Endothelial cell of umbilical vein (primary cell): ENCODE results near the gene TLE4. TPM values are rescaled to one million over a fixed set of nuclear protein-coding genes. Genes with fewer than 3 reads are reported as not detected.

Source experiments
- BruUV-seq: library from RNA; stranded (reverse); fragments of 400-500 nt; replicated peaks from 2 replicates; lab custom pipeline; 2021; lab: Mats Ljungman, UMichigan
- CTCF ChIA-PET: fragments of 300-600, 350-600 bp; sonication (Branson Sonifier 250); formaldehyde crosslinking; loops from one replicate; lab custom pipeline; 2021; ENCODE audit warnings: antibody characterized with exemption, inconsistent platforms; lab: Charles Lee
- POLR2A ChIA-PET: fragments of 300-600, 350-600 bp; sonication (Branson Sonifier 250); formaldehyde crosslinking; loops from one replicate; lab custom pipeline; 2021; ENCODE audit warnings: antibody characterized with exemption, inconsistent platforms; lab: Charles Lee
- DNase-seq: peaks from one replicate; pipeline ENCODE4 v3.0.0-alpha.2; 2011; ENCODE audit warnings: low read depth, low spot score
- FAIRE-seq: peaks from 2 replicates; lab custom pipeline; 2011; peaks lifted over from hg19 to GRCh38; lab: Jason Lieb, UNC
- H2AFZ ChIP-seq: 2 replicates; pipeline ENCODE4 v1.6.0; 2012; ENCODE audit warnings: low read depth, low read length, control low read depth, inconsistent platforms
- H3K27ac ChIP-seq: 2 replicates; pipeline ENCODE4 v1.5.1; 2011; ENCODE audit warnings: low read depth, mild to moderate bottlenecking, control low read depth, low read length, moderate library complexity; ENCODE audit not compliant: insufficient read depth
- H3K27me3 ChIP-seq, 2 experiments: 2 replicates each; pipeline versions ENCODE4 v1.6.0 to v1.6.1; 2011; ENCODE audit warnings: low read length in 2 of 2, mixed read lengths in 1 of 2; ENCODE audit not compliant: control insufficient read depth in 2 of 2, insufficient read depth in 2 of 2
- H3K36me3 ChIP-seq, 2 experiments: 2 replicates in 1 of 2; 3 replicates in 1 of 2; pipeline ENCODE4 v1.5.1; 2011; ENCODE audit warnings: low read length in 2 of 2, mild to moderate bottlenecking in 1 of 2, moderate library complexity in 1 of 2; ENCODE audit not compliant: control insufficient read depth in 2 of 2, insufficient read depth in 2 of 2; ENCODE audit errors: extremely low read depth in 1 of 2
- H3K4me1 ChIP-seq: 3 replicates; pipeline ENCODE4 v1.5.1; 2011; ENCODE audit warnings: mild to moderate bottlenecking, low read length; ENCODE audit not compliant: control insufficient read depth, insufficient read depth; ENCODE audit errors: extremely low read depth
- H3K4me2 ChIP-seq: 2 replicates; pipeline ENCODE4 v1.6.1; 2011; ENCODE audit warnings: low read length, control low read depth, mixed read lengths; ENCODE audit not compliant: insufficient read depth
- H3K4me3 ChIP-seq, 3 experiments: fragments of 200-600 bp in 1 of 3; sonication (generic), shearing (Covaris generic) in 1 of 3; replicated peaks in 1 of 3; 2 replicates each; pipeline ENCODE4 v1.5.1; 2011 to 2016; ENCODE audit warnings: control low read depth in 3 of 3, low read length in 3 of 3, mild to moderate bottlenecking in 2 of 3, inconsistent platforms in 1 of 3, low read depth in 1 of 3, moderate library complexity in 1 of 3; ENCODE audit not compliant: insufficient read depth in 1 of 3
- H3K79me2 ChIP-seq: 2 replicates; pipeline ENCODE4 v1.6.0; 2012; ENCODE audit warnings: low read length, inconsistent platforms; ENCODE audit not compliant: control insufficient read depth, insufficient read depth
- H3K9ac ChIP-seq: replicated peaks from 2 replicates; pipeline ENCODE3; 2011; ENCODE audit warnings: low read length, control low read depth; ENCODE audit not compliant: insufficient read depth; ENCODE audit errors: extremely low read depth
- H3K9me1 ChIP-seq: replicated peaks from 3 replicates; pipeline ENCODE4 v1.6.0; 2011; ENCODE audit warnings: mild to moderate bottlenecking, low read length; ENCODE audit not compliant: control insufficient read depth, insufficient read depth; ENCODE audit errors: extremely low read depth
- H3K9me3 ChIP-seq: replicated peaks from 2 replicates; pipeline ENCODE4 v1.5.1; 2012; ENCODE audit warnings: low read length, inconsistent platforms; ENCODE audit not compliant: control insufficient read depth, insufficient read depth
- H4K20me1 ChIP-seq: replicated peaks from 2 replicates; pipeline ENCODE3; 2011; ENCODE audit warnings: mild to moderate bottlenecking, low read length; ENCODE audit not compliant: control insufficient read depth, insufficient read depth; ENCODE audit errors: extremely low read depth
- CTCF ChIP-seq, 2 donors: IDR thresholded peaks; 1 replicate in 1 of 2; 2 replicates in 1 of 2; pipeline ENCODE4 v1.5.1; 2011; ENCODE audit warnings: low read length in 2 of 2, mild to moderate bottlenecking in 2 of 2, moderate library complexity in 2 of 2, control low read depth in 1 of 2, inconsistent platforms in 1 of 2, low read depth in 1 of 2; ENCODE audit not compliant: insufficient read depth in 1 of 2; ENCODE audit errors: extremely low read depth in 1 of 2
- EZH2 ChIP-seq: IDR thresholded peaks from 2 replicates; pipeline ENCODE4 v1.6.1; 2012; ENCODE audit warnings: borderline replicate concordance, low read depth, mild to moderate bottlenecking, moderate library complexity, low read length, inconsistent platforms; ENCODE audit not compliant: severe bottlenecking
- FOS ChIP-seq: IDR thresholded peaks from 2 replicates; pipeline ENCODE4 v1.6.1; 2011; ENCODE audit warnings: mild to moderate bottlenecking, low read length, moderate library complexity, borderline replicate concordance; ENCODE audit not compliant: insufficient read depth
- GATA2 ChIP-seq: IDR thresholded peaks from 2 replicates; pipeline ENCODE4 v1.7.0; 2011; ENCODE audit warnings: low read depth, mild to moderate bottlenecking, moderate library complexity, mixed read lengths, low read length; ENCODE audit not compliant: insufficient read length, insufficient read depth
- JUN ChIP-seq: IDR thresholded peaks from 2 replicates; pipeline ENCODE4 v1.6.1; 2011; ENCODE audit warnings: borderline replicate concordance, low read depth; ENCODE audit not compliant: insufficient read length, insufficient read depth
- MAX ChIP-seq: IDR thresholded peaks from 2 replicates; pipeline ENCODE4 v1.6.1; 2011; ENCODE audit not compliant: insufficient read depth, insufficient read length
- MYC ChIP-seq: IDR thresholded peaks from one replicate; pipeline ENCODE4 v1.6.1; 2011; ENCODE audit warnings: mild to moderate bottlenecking, low read depth, low read length
- POLR2A ChIP-seq: IDR thresholded peaks from 2 replicates; pipeline ENCODE4 v1.6.1; 2012; ENCODE audit warnings: low read depth, mild to moderate bottlenecking, control low read depth, low read length
- POLR2AphosphoS5 ChIP-seq: IDR thresholded peaks from 2 replicates; pipeline ENCODE4 v1.6.1; 2012; ENCODE audit warnings: low read depth, mild to moderate bottlenecking, control low read depth, low read length, moderate library complexity; ENCODE audit not compliant: insufficient read depth
- dilution Hi-C: fragments of 300-500 bp; cut with MboI; formaldehyde crosslinking; loops from one replicate; pipeline ENCODE4 v1.15.0; 2019; ENCODE audit warnings: low sequenced_read_pairs; ENCODE audit not compliant: extremely low pct_ligation_motif_present
- intact Hi-C: fragments of 100-400 bp; cut with micrococcal nuclease; formaldehyde crosslinking; loops from one replicate; pipeline ENCODE4 v1.10.0; 2022
- polyA plus RNA-seq, 4 experiments: library from polyadenylated mRNA; depleted of rRNA in 3 of 4; stranded (reverse) in 3 of 4; unstranded in 1 of 4; fragments of >200 nt; gene quantifications; 2 replicates each; pipeline versions ENCODE4 v1.2.1 to v1.2.3, GENCODE V29; 2011 to 2012; ENCODE audit warnings: missing spikeins in 1 of 4
- total RNA-seq: library from RNA; stranded (reverse); gene quantifications from 2 replicates; pipeline ENCODE4 v1.2.3, GENCODE V29; 2021

The TLE4 gene
- total and polyA plus RNA-seq, 2 donors (not counting 3 experiments of a cell fraction or from before 2014, with no cell fraction given) = 31.4 to 32.3 TPM

- H2AFZ ChIP-seq = no peak overlapping the region
- TF ChIP-seq GATA2 = no peak
- no peak for TF ChIP-seq CTCF (IDR thresholded peaks at IDR 0.05; ENCODE audit: extremely low read depth in 1 of 2, insufficient read depth in 1 of 2, low read depth in 1 of 2, low read length in 2 of 2)
- no peak for TF ChIP-seq JUN
- no peak for TF ChIP-seq MYC
- TF ChIP-seq POLR2A = no peak
- TF ChIP-seq FOS = no peak
- TF ChIP-seq EZH2 = no peak
- TF ChIP-seq MAX = no peak
- no peak for TF ChIP-seq POLR2AphosphoS5
- no peak overlapping the region for H3K9ac ChIP-seq
- no peak overlapping the region for H3K4me3 ChIP-seq
- FAIRE-seq (no peak), DNase-seq (no peak)
- POLR2A ChIA-PET = no interaction called here
- no peaks in the 10 kb centered on the region for H4K20me1 ChIP-seq
- intact Hi-C loops = no loop called here
- H3K79me2 ChIP-seq = no peaks in the 10 kb centered on the region
- no peaks in the 10 kb centered on the region for H3K27me3 ChIP-seq
- no peak overlapping the region for H3K4me2 ChIP-seq
- no peak overlapping the region for H3K27ac ChIP-seq
- H3K9me1 ChIP-seq = no peaks in the 10 kb centered on the region
- peaks cover 14% of the 10 kb centered on the region for H3K4me1 ChIP-seq
- no peaks in the 10 kb centered on the region for H3K9me3 ChIP-seq
- BruUV-seq = no TSS peak
- no peaks in the 10 kb centered on the region for H3K36me3 ChIP-seq
- CTCF ChIA-PET = no interaction called here
- dilution Hi-C loops = no loop called here
Observed at GRCh38 chr9:79685577-79685976, 113.8 kb downstream of the TLE4 start.
